IMR-90 (cell line): ENCODE results near the gene CDA. TPM values are rescaled to one million over a fixed set of nuclear protein-coding genes. Genes with fewer than 3 reads are reported as not detected.

ENCODE experiments used
- ATAC-seq: fragments of 200-7000 bp; cut with Tn5 transposase; 2 replicates; pipeline ENCODE4 v1.9.1; 2020; ENCODE audit warnings: low read depth, mild to moderate bottlenecking, moderate library complexity
- BruUV-seq: library from RNA; stranded (reverse); fragments of 400-500 nt; replicated peaks from 2 replicates; lab custom pipeline; 2021; lab: Mats Ljungman, UMichigan
- CTCF ChIA-PET: fragments of 300-600 bp; formaldehyde crosslinking; extraction: SDS; loops from one replicate; lab custom pipeline; 2021; ENCODE audit warnings: antibody characterized with exemption; lab: Yijun Ruan, JAX
- POLR2A ChIA-PET: fragments of 300-600 bp; sonication (Branson Sonifier 250); formaldehyde crosslinking; loops from one replicate; lab custom pipeline; 2022; ENCODE audit warnings: antibody characterized with exemption; ENCODE audit not compliant: unreplicated experiment; lab: Charles Lee
- DNase-seq: peaks from one replicate; pipeline ENCODE4 v3.0.0; 2013
- H2AFZ ChIP-seq: replicated peaks from 2 replicates; pipeline ENCODE3; 2013; ENCODE audit warnings: low read length, mild to moderate bottlenecking; ENCODE audit not compliant: poor library complexity
- H2AK5ac ChIP-seq: 2 replicates; pipeline ENCODE4 v1.6.1; 2013; ENCODE audit warnings: low read depth, low read length, inconsistent platforms
- H2AK9ac ChIP-seq: replicated peaks from 2 replicates; pipeline ENCODE3; 2013; ENCODE audit warnings: mild to moderate bottlenecking, low read depth, low read length, moderate library complexity; ENCODE audit not compliant: poor library complexity
- H2BK120ac ChIP-seq: 2 replicates; pipeline ENCODE4 v1.6.1; 2013; ENCODE audit warnings: low read depth, low read length, inconsistent platforms
- H2BK15ac ChIP-seq: 3 replicates; pipeline ENCODE4 v1.6.1; 2013; ENCODE audit warnings: low read depth, low read length, inconsistent platforms
- H2BK20ac ChIP-seq: 2 replicates; pipeline ENCODE4 v1.6.1; 2013; ENCODE audit warnings: low read depth, mild to moderate bottlenecking, inconsistent platforms, low read length, moderate library complexity
- H2BK5ac ChIP-seq: 2 replicates; pipeline ENCODE4 v1.6.1; 2013; ENCODE audit warnings: mild to moderate bottlenecking, low read depth, low read length, inconsistent platforms; ENCODE audit not compliant: poor library complexity, severe bottlenecking
- H3K14ac ChIP-seq: replicated peaks from 2 replicates; pipeline ENCODE4 v1.6.1; 2013; ENCODE audit warnings: low read depth, low read length, inconsistent platforms
- H3K18ac ChIP-seq: 2 replicates; pipeline ENCODE4 v1.6.1; 2013; ENCODE audit warnings: low read depth, low read length, control low read depth
- H3K23ac ChIP-seq: 2 replicates; pipeline ENCODE4 v1.6.1; 2013; ENCODE audit warnings: low read depth, low read length, inconsistent platforms
- H3K27ac ChIP-seq: 2 replicates; pipeline ENCODE4 v1.5.1; 2013; ENCODE audit warnings: mild to moderate bottlenecking, control low read depth, low read length; ENCODE audit not compliant: insufficient read depth
- H3K27me3 ChIP-seq: 2 replicates; pipeline ENCODE4 v1.6.1; 2013; ENCODE audit warnings: low read length; ENCODE audit not compliant: control insufficient read depth, insufficient read depth
- H3K36me3 ChIP-seq: 2 replicates; pipeline ENCODE4 v1.6.1; 2013; ENCODE audit warnings: low read length, mixed read lengths; ENCODE audit not compliant: control insufficient read depth, insufficient read depth
- H3K4ac ChIP-seq: 2 replicates; pipeline ENCODE4 v1.6.1; 2013; ENCODE audit warnings: low read depth, low read length, inconsistent platforms
- H3K4me1 ChIP-seq: 2 replicates; pipeline ENCODE4 v1.6.1; 2013; ENCODE audit warnings: low read length, mixed read lengths; ENCODE audit not compliant: control insufficient read depth, insufficient read depth
- H3K4me2 ChIP-seq: 2 replicates; pipeline ENCODE4 v1.6.1; 2013; ENCODE audit warnings: low read depth, mild to moderate bottlenecking, control low read depth, low read length, moderate library complexity
- H3K4me3 ChIP-seq: 2 replicates; pipeline ENCODE4 v1.5.1; 2013; ENCODE audit warnings: low read depth, mild to moderate bottlenecking, control low read depth, low read length, moderate library complexity; ENCODE audit not compliant: insufficient read depth
- H3K56ac ChIP-seq: 2 replicates; pipeline ENCODE4 v1.6.1; 2013; ENCODE audit warnings: low read length, inconsistent platforms; ENCODE audit not compliant: insufficient read depth; ENCODE audit errors: extremely low read depth
- H3K79me1 ChIP-seq, 2 experiments: 2 replicates each; pipeline ENCODE4 v1.6.1; 2013; ENCODE audit warnings: low read length in 2 of 2, inconsistent platforms in 1 of 2, low read depth in 1 of 2
- H3K9ac ChIP-seq: 2 replicates; pipeline ENCODE4 v1.6.1; 2013; ENCODE audit warnings: low read depth, low read length, control low read depth
- H3K9me1 ChIP-seq: 2 replicates; pipeline ENCODE4 v1.6.1; 2013; ENCODE audit warnings: low read length, inconsistent platforms; ENCODE audit not compliant: insufficient read depth
- H3K9me3 ChIP-seq: 2 replicates; pipeline ENCODE4 v1.6.1; 2013; ENCODE audit warnings: low read length; ENCODE audit not compliant: control insufficient read depth, insufficient read depth
- H4K20me1 ChIP-seq: 2 replicates; pipeline ENCODE4 v1.6.1; 2013; ENCODE audit warnings: low read length, inconsistent platforms; ENCODE audit not compliant: insufficient read depth
- H4K5ac ChIP-seq: 2 replicates; pipeline ENCODE4 v1.6.1; 2013; ENCODE audit warnings: mild to moderate bottlenecking, low read depth, low read length, control low read depth
- H4K8ac ChIP-seq, 2 experiments: 2 replicates each; pipeline ENCODE4 v1.6.1; 2013; ENCODE audit warnings: low read depth in 2 of 2, low read length in 2 of 2, control low read depth in 1 of 2, inconsistent platforms in 1 of 2
- H4K91ac ChIP-seq: 2 replicates; pipeline ENCODE4 v1.6.1; 2013; ENCODE audit warnings: low read depth, low read length, inconsistent platforms; ENCODE audit not compliant: insufficient read depth
- BHLHE40 ChIP-seq: fragments of 150-350 bp; IDR thresholded peaks from 2 replicates; pipeline ENCODE4 v1.6.1; 2016; ENCODE audit warnings: mild to moderate bottlenecking, low read depth, low read length
- CEBPB ChIP-seq: IDR thresholded peaks from 2 replicates; pipeline ENCODE4 v1.6.1; 2012; ENCODE audit warnings: low read depth, low read length, improper control_type of control experiment
- CHD1 ChIP-seq: IDR thresholded peaks from 2 replicates; pipeline ENCODE4 v1.6.1; 2012; ENCODE audit warnings: low read depth, low read length, improper control_type of control experiment
- MAFK ChIP-seq: IDR thresholded peaks from 2 replicates; pipeline ENCODE4 v1.6.1; 2012; ENCODE audit warnings: low read depth, low read length, improper control_type of control experiment
- MAZ ChIP-seq: IDR thresholded peaks from 2 replicates; pipeline ENCODE4 v1.6.1; 2012; ENCODE audit warnings: low read depth, mild to moderate bottlenecking, low read length, improper control_type of control experiment, moderate library complexity, borderline replicate concordance
- MXI1 ChIP-seq: IDR thresholded peaks from 2 replicates; pipeline ENCODE4 v1.6.1; 2012; ENCODE audit warnings: low read depth, mild to moderate bottlenecking, low read length, moderate library complexity, borderline replicate concordance
- NFE2L2 ChIP-seq: fragments of 150-350 bp; IDR thresholded peaks from 2 replicates; pipeline ENCODE4 v1.6.1; 2016; ENCODE audit warnings: low read depth, mild to moderate bottlenecking, low read length
- RAD21 ChIP-seq: IDR thresholded peaks from 2 replicates; pipeline ENCODE4 v1.6.1; 2012; ENCODE audit warnings: low read length, improper control_type of control experiment
- RFX5 ChIP-seq: IDR thresholded peaks from 2 replicates; pipeline ENCODE4 v1.8.0; 2012; ENCODE audit warnings: low read depth, mild to moderate bottlenecking, low read length, moderate library complexity
- WGBS, 2 experiments: methylation state at CpG; one replicate each; pipeline versions ENCODE4 v1.1.5 to v1.1.7; 2013; ENCODE audit warnings: missing lambda C conversion rate in 2 of 2; ENCODE audit not compliant: insufficient read length in 1 of 2; ENCODE audit errors: extremely low coverage in 2 of 2; 5-methylcytosine and 5-hydroxymethylcytosine counted together
- dilution Hi-C: fragments of 300-500 bp; cut with HindIII; formaldehyde crosslinking; loops from one replicate; pipeline ENCODE4 v1.14.3; 2018; ENCODE audit warnings: low sequenced_read_pairs; ENCODE audit not compliant: unreplicated experiment
- in situ Hi-C: fragments of 300-500 bp; cut with MboI; formaldehyde crosslinking; loops from 3 replicates; pipeline ENCODE4 v1.14.3; 2019; ENCODE audit warnings: low sequenced_read_pairs, inconsistent platforms, mixed read lengths
- intact Hi-C: fragments of 100-400 bp; cut with micrococcal nuclease; formaldehyde crosslinking; loops from 2 replicates; pipeline ENCODE4 v1.10.0; 2022
- polyA plus RNA-seq, 3 experiments: library from polyadenylated mRNA; depleted of rRNA; stranded (reverse); fragments of >200 nt; gene quantifications; 2 replicates each; pipeline ENCODE4 v1.2.3, GENCODE V29; 2012; ENCODE audit warnings: low replicate concordance in 1 of 3
- total RNA-seq: library from RNA; depleted of rRNA; stranded (reverse); fragments of >200 nt; gene quantifications from 2 replicates; pipeline ENCODE4 v1.2.3, GENCODE V29; 2012
- TF ChIP-seq, protein P1 (sequence below): conservative IDR thresholded peaks from 2 replicates; pipeline ENCODE4 v1.5.1; 2012; ENCODE audit warnings: mild to moderate bottlenecking, low read depth, low read length, improper control_type of control experiment
- TF ChIP-seq, protein P2 (sequence below): fragments of 150-350 bp; IDR thresholded peaks from 2 replicates; pipeline ENCODE4 v1.6.1; 2017; ENCODE audit warnings: mild to moderate bottlenecking, antibody characterized with exemption, low read length, low read depth
- TF ChIP-seq, protein P3 (sequence below): fragments of 150-350 bp; IDR thresholded peaks from 2 replicates; pipeline ENCODE4 v1.6.1; 2016; ENCODE audit warnings: low read depth, mild to moderate bottlenecking, low read length, moderate library complexity, borderline replicate concordance

The CDA gene
- total and polyA plus RNA-seq, 2 of the 4 experiments (the other 2 are of a cell fraction), result 0.90 to 9.4 TPM

DNA sequence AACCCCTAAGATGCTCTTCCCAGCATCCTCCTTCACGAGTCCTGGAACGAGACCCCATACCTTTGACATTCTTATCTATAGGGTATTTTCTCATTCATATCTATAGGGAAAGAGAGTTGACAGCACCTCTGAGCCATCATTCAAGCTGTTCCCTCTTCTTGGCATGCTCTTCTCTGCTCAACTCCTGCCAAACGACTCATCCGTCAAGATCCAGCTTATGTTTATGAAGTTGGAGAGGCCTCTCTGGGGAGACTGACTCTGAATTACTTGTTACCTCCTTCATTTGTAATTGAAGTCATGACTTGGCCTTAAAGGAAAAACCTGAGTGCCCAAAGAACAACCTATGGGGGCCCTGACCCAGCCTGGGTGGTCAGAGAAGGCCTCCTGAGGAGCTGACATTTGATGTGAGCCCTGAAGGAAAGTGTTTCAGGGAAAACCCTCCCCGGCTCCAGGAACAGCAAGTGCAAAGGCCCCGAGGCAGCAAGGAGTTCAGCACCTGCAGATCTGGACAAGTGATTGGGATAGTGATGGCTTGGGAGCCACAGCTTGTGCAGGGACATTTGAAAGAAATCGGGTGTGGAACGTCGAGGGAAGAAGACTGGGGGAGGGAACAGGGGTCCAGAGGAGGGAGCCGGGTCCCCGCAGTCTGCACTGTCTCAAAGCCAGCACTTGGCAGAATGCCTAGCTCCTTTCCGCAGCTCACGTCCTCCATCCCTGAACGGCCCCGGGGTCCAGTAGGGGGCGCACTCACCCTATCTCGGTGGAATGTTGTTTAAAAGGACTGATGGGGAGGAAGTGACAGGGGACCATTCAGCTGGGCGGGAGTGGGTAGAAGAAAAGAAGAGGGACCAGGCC is 14.0 kb upstream of the CDA start:
- no peak overlapping the region for H2BK5ac ChIP-seq
- H3K23ac ChIP-seq, result no peak overlapping the region
- POLR2A ChIA-PET, result interaction anchor here (1.6 kb wide), 1 partner anchor 59 kb away, joined by 11 read pairs; no protein-coding TSS in a partner anchor
- H3K56ac ChIP-seq, result no peak overlapping the region
- no peak overlapping the region for H3K9ac ChIP-seq
- no peak overlapping the region for H4K91ac ChIP-seq
- peak overlapping the region; percentile 82 for H2AFZ ChIP-seq
- no peaks in the 10 kb centered on the region for H4K20me1 ChIP-seq
- CTCF ChIA-PET, result interaction anchor here (0.6 to 1.6 kb wide), 15 partner anchors 9 to 118 kb away, joined by 3 to 25 read pairs (median 5); no protein-coding TSS in a partner anchor
- no peak overlapping the region for H2AK5ac ChIP-seq
- no peak overlapping the region for H3K4me3 ChIP-seq
- no peak overlapping the region for H2BK15ac ChIP-seq
- no peak overlapping the region for H2BK120ac ChIP-seq
- peaks cover 8% of the 10 kb centered on the region for H3K9me3 ChIP-seq
- in situ Hi-C loops (loop anchor here (5.0 kb wide), 1 partner anchor 62 kb away; no protein-coding TSS in a partner anchor), dilution Hi-C loops (no loop called here), intact Hi-C loops (loop anchor here (1.0 kb wide), 2 partner anchors 58 to 65 kb away; partner anchors contain the start of gene PINK1)
- H3K4me2 ChIP-seq, result no peak overlapping the region
- H2AK9ac ChIP-seq, result peak overlapping the region; percentile 60
- H3K18ac ChIP-seq, result no peak overlapping the region
- DNase-seq (peak; percentile 75), ATAC-seq (peak; percentile 91)
- peaks cover 5% of the 10 kb centered on the region; the same call in 1 of the 2 replicates for H3K9me1 ChIP-seq
- no peaks in the 10 kb centered on the region for H3K79me1 ChIP-seq
- no peak overlapping the region for H3K14ac ChIP-seq
- 83% methylated on average over 2 of the region's 18 CpGs; no CpG with 5 or more reads in 1 of the 2 experiments for WGBS, 2 experiments
- H3K4ac ChIP-seq, result peak overlapping the region; percentile 41; the same call in 1 of the 2 replicates
- no peak overlapping the region for H3K27ac ChIP-seq
- no peak overlapping the region; the same call in 1 of the 2 replicates for H2BK20ac ChIP-seq
- peaks cover 20% of the 10 kb centered on the region for H3K27me3 ChIP-seq
- H3K36me3 ChIP-seq, result no peaks in the 10 kb centered on the region
- H3K4me1 ChIP-seq, result no peaks in the 10 kb centered on the region; the same call in 1 of the 2 replicates
- peak overlapping the region in 1 of 2 experiments; percentile 79; a peak in 1 of 4 replicates for H4K8ac ChIP-seq
- BruUV-seq, result no TSS peak
- no peak overlapping the region for H4K5ac ChIP-seq
- TF ChIP-seq BHLHE40 (no peak), RAD21 (peak; percentile 90), MXI1 (no peak), NFE2L2 (no peak), MAFK (no peak), CHD1 (no peak), CEBPB (no peak), RFX5 (no peak), MAZ (peak; percentile 39; the same call in 1 of the 2 replicates)
- TF ChIP-seq, protein P1, sequence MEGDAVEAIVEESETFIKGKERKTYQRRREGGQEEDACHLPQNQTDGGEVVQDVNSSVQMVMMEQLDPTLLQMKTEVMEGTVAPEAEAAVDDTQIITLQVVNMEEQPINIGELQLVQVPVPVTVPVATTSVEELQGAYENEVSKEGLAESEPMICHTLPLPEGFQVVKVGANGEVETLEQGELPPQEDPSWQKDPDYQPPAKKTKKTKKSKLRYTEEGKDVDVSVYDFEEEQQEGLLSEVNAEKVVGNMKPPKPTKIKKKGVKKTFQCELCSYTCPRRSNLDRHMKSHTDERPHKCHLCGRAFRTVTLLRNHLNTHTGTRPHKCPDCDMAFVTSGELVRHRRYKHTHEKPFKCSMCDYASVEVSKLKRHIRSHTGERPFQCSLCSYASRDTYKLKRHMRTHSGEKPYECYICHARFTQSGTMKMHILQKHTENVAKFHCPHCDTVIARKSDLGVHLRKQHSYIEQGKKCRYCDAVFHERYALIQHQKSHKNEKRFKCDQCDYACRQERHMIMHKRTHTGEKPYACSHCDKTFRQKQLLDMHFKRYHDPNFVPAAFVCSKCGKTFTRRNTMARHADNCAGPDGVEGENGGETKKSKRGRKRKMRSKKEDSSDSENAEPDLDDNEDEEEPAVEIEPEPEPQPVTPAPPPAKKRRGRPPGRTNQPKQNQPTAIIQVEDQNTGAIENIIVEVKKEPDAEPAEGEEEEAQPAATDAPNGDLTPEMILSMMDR, result peak; percentile 93
- TF ChIP-seq, protein P2, sequence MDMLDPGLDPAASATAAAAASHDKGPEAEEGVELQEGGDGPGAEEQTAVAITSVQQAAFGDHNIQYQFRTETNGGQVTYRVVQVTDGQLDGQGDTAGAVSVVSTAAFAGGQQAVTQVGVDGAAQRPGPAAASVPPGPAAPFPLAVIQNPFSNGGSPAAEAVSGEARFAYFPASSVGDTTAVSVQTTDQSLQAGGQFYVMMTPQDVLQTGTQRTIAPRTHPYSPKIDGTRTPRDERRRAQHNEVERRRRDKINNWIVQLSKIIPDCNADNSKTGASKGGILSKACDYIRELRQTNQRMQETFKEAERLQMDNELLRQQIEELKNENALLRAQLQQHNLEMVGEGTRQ, result no peak
- TF ChIP-seq, protein P3, sequence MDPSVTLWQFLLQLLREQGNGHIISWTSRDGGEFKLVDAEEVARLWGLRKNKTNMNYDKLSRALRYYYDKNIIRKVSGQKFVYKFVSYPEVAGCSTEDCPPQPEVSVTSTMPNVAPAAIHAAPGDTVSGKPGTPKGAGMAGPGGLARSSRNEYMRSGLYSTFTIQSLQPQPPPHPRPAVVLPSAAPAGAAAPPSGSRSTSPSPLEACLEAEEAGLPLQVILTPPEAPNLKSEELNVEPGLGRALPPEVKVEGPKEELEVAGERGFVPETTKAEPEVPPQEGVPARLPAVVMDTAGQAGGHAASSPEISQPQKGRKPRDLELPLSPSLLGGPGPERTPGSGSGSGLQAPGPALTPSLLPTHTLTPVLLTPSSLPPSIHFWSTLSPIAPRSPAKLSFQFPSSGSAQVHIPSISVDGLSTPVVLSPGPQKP, result no peak
